WTC11 (cell line): ENCODE data around the gene HSPG2. TPM values are rescaled to one million over a fixed set of nuclear protein-coding genes. Genes with fewer than 3 reads are reported as not detected.

Experiments
- ATAC-seq: fragments of 200-7000 bp; cut with Tn5 transposase; 2 replicates; pipeline ENCODE4 v1.10.0; 2021; ENCODE audit warnings: mild to moderate bottlenecking, moderate library complexity
- CTCF ChIA-PET: fragments of 300-600 bp; sonication (Branson Sonifier 250); formaldehyde crosslinking; loops from one replicate; lab custom pipeline; 2021; ENCODE audit warnings: antibody characterized with exemption; lab: Charles Lee
- POLR2A ChIA-PET: fragments of 350-600 bp; sonication (Branson Sonifier 250); formaldehyde crosslinking; loops from one replicate; lab custom pipeline; 2021; ENCODE audit warnings: antibody characterized with exemption; lab: Charles Lee
- DNase-seq: peaks from one replicate; pipeline ENCODE4 v3.0.0; 2021; ENCODE audit warnings: low spot score
- H3K27ac Mint-ChIP-seq: 2 replicates; pipeline ENCODE4 v1.8.0; 2021; ENCODE audit warnings: mixed read lengths
- H3K27me3 Mint-ChIP-seq: 2 replicates; pipeline ENCODE4 v1.8.0; 2021; ENCODE audit warnings: low read depth, mild to moderate bottlenecking, moderate library complexity, mixed read lengths
- H3K36me3 Mint-ChIP-seq: 2 replicates; pipeline ENCODE4 v1.8.0; 2021; ENCODE audit warnings: mixed read lengths
- H3K4me1 Mint-ChIP-seq: 2 replicates; pipeline ENCODE4 v1.8.0; 2022; ENCODE audit warnings: mixed read lengths
- H3K4me3 Mint-ChIP-seq: 2 replicates; pipeline ENCODE4 v1.8.0; 2021; ENCODE audit warnings: mild to moderate bottlenecking, moderate library complexity, mixed read lengths
- H3K9me3 Mint-ChIP-seq: 2 replicates; pipeline ENCODE4 v1.8.0; 2021; ENCODE audit warnings: mixed read lengths
- ATF2 ChIP-seq: sonication (generic); formaldehyde crosslinking; IDR thresholded peaks from 2 replicates; pipeline ENCODE4 v1.8.1; 2022; ENCODE audit warnings: low read depth, missing genetic modification reagents, borderline replicate concordance
- ATF3 ChIP-seq: sonication (generic); formaldehyde crosslinking; conservative IDR thresholded peaks from 2 replicates; pipeline ENCODE4 v1.8.1; 2022; ENCODE audit warnings: mild to moderate bottlenecking, missing genetic modification reagents
- CDX4 ChIP-seq: fragments of 250-450 bp; sonication (Bioruptor Pico); IDR thresholded peaks from 2 replicates; pipeline ENCODE4 v1.9.0; 2021; ENCODE audit warnings: moderate library complexity, mild to moderate bottlenecking, inconsistent platforms, borderline replicate concordance
- CREB1 ChIP-seq: sonication (generic); formaldehyde crosslinking; IDR thresholded peaks from 2 replicates; pipeline ENCODE4 v1.8.0; 2023; ENCODE audit warnings: mild to moderate bottlenecking, missing genetic modification reagents
- EMX1 ChIP-seq: fragments of 250-450 bp; sonication (Bioruptor Pico); IDR thresholded peaks from 2 replicates; pipeline ENCODE4 v1.8.0; 2021; ENCODE audit warnings: mild to moderate bottlenecking
- ESRRA ChIP-seq: sonication (generic); formaldehyde crosslinking; IDR thresholded peaks from 2 replicates; pipeline ENCODE4 v1.8.1; 2022; ENCODE audit warnings: mild to moderate bottlenecking, missing genetic modification reagents, borderline replicate concordance
- FOXP1 ChIP-seq: sonication (generic); formaldehyde crosslinking; IDR thresholded peaks from 2 replicates; pipeline ENCODE4 v1.8.0; 2022; ENCODE audit warnings: missing genetic modification reagents, mild to moderate bottlenecking, moderate library complexity, borderline replicate concordance
- MAX ChIP-seq: sonication (generic); formaldehyde crosslinking; IDR thresholded peaks from 2 replicates; pipeline ENCODE4 v1.8.0; 2022; ENCODE audit warnings: mild to moderate bottlenecking, missing genetic modification reagents
- MXD4 ChIP-seq: fragments of 250-450 bp; sonication (Bioruptor Pico); IDR thresholded peaks from 2 replicates; pipeline ENCODE4 v1.8.0; 2021; ENCODE audit warnings: mild to moderate bottlenecking, moderate library complexity, borderline replicate concordance
- MYBL2 ChIP-seq: sonication (generic); formaldehyde crosslinking; IDR thresholded peaks from 2 replicates; pipeline ENCODE4 v1.8.1; 2023; ENCODE audit warnings: mild to moderate bottlenecking, moderate library complexity, missing genetic modification reagents
- NFE2L1 ChIP-seq: sonication (generic); formaldehyde crosslinking; IDR thresholded peaks from 2 replicates; pipeline ENCODE4 v1.8.1; 2023; ENCODE audit warnings: missing genetic modification reagents
- NR1H2 ChIP-seq: sonication (generic); formaldehyde crosslinking; IDR thresholded peaks from 2 replicates; pipeline ENCODE4 v1.9.0; 2021; ENCODE audit warnings: mild to moderate bottlenecking, moderate library complexity, missing genetic modification reagents
- RORB ChIP-seq: fragments of 250-450 bp; sonication (Bioruptor Pico); IDR thresholded peaks from 2 replicates; pipeline ENCODE4 v1.9.0; 2021; ENCODE audit warnings: mild to moderate bottlenecking
- STAT6 ChIP-seq: sonication (generic); formaldehyde crosslinking; conservative IDR thresholded peaks from 2 replicates; pipeline ENCODE4 v1.8.1; 2023; ENCODE audit warnings: mild to moderate bottlenecking, low read depth, missing genetic modification reagents, moderate library complexity
- TEAD1 ChIP-seq: sonication (generic); formaldehyde crosslinking; IDR thresholded peaks from 2 replicates; pipeline ENCODE4 v1.8.0; 2022; ENCODE audit warnings: mild to moderate bottlenecking, missing genetic modification reagents
- USF2 ChIP-seq: sonication (generic); formaldehyde crosslinking; IDR thresholded peaks from 2 replicates; pipeline ENCODE4 v1.8.1; 2023; ENCODE audit warnings: mild to moderate bottlenecking, missing genetic modification reagents, moderate library complexity
- ZNF121 ChIP-seq: sonication (generic); formaldehyde crosslinking; IDR thresholded peaks from 2 replicates; pipeline ENCODE4 v1.8.0; 2023; ENCODE audit warnings: missing genetic modification reagents
- ZNF317 ChIP-seq: sonication (generic); formaldehyde crosslinking; IDR thresholded peaks from 2 replicates; pipeline ENCODE4 v1.8.1; 2023; ENCODE audit warnings: low read depth, mild to moderate bottlenecking, moderate library complexity, missing genetic modification reagents, borderline replicate concordance
- ZNF671 ChIP-seq: fragments of 250-450 bp; sonication (Bioruptor Pico); IDR thresholded peaks from 2 replicates; pipeline ENCODE4 v1.8.0; 2021; ENCODE audit warnings: mild to moderate bottlenecking
- total RNA-seq: library from RNA; stranded (reverse); gene quantifications from 3 replicates; pipeline ENCODE4 v1.2.3, GENCODE V29; 2021
- TF ChIP-seq, protein P1 (sequence below): sonication (generic); formaldehyde crosslinking; IDR thresholded peaks from 2 replicates; pipeline ENCODE4 v1.8.0; 2022; ENCODE audit warnings: mild to moderate bottlenecking, missing genetic modification reagents
- TF ChIP-seq, protein P2 (sequence below): sonication (generic); formaldehyde crosslinking; IDR thresholded peaks from 2 replicates; pipeline ENCODE4 v1.8.0; 2023; ENCODE audit warnings: missing genetic modification reagents, mild to moderate bottlenecking, borderline replicate concordance

The HSPG2 gene
- total RNA-seq, 1 experiment from 2014 or later, result 120 TPM

DNA sequence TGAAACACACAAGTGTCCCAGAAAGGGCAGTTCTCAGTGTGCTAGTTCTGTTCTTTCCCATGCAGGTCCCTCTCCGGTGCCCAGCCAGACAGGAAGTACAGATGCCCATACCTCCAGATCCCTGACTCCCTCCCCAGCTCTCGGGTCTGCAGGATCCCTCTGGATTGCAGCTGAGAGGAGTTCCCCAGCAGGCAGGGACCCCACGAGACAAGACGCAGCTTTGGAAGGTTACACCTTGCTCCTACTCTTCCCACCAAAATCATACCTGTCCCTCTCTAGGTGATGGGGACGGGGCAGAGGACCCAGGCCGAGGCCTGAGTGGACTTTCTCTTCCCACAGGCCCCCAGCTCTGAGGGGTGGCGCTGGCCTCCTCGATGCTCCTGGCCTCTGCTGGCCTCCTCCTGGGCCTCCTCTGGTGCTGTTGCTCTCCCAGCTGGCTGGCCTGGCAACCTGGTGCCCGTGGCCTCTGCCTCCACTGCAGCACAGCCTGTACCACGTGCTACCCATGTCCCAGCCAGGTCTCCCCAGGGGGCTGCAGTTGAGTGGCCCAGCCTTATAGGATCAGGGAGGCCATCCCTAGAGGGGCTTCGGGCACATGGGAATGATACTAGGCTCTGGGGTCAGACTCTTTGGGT lies 115.6 kb downstream of the HSPG2 start:
- peaks cover 9% of the 10 kb centered on the region; the same call in 1 of the 2 replicates for H3K36me3 Mint-ChIP-seq
- H3K27ac Mint-ChIP-seq, result no peak overlapping the region; the same call in 1 of the 2 replicates
- H3K27me3 Mint-ChIP-seq, result no peaks in the 10 kb centered on the region
- ATAC-seq (no peak), DNase-seq (no peak)
- ChIA-PET CTCF (interaction anchor here (0.6 to 1.6 kb wide), 5 partner anchors 143 to 251 kb away, joined by 4 to 8 read pairs (median 5); no protein-coding TSS in a partner anchor), POLR2A (no interaction called here)
- no peak overlapping the region for H3K4me3 Mint-ChIP-seq
- H3K4me1 Mint-ChIP-seq, result peaks cover 4% of the 10 kb centered on the region
- TF ChIP-seq ZNF317 (no peak), CDX4 (CRISPR knock-in tag) (no peak), TEAD1 (no peak), ATF2 (CRISPR knock-in tag) (no peak), FOXP1 (CRISPR knock-in tag) (no peak), NFE2L1 (CRISPR knock-in tag) (no peak), EMX1 (CRISPR knock-in tag) (no peak), ZNF671 (no peak), ESRRA (CRISPR knock-in tag) (no peak), ZNF121 (no peak), RORB (CRISPR knock-in tag) (no peak), USF2 (no peak)
- TF ChIP-seq, protein P1, sequence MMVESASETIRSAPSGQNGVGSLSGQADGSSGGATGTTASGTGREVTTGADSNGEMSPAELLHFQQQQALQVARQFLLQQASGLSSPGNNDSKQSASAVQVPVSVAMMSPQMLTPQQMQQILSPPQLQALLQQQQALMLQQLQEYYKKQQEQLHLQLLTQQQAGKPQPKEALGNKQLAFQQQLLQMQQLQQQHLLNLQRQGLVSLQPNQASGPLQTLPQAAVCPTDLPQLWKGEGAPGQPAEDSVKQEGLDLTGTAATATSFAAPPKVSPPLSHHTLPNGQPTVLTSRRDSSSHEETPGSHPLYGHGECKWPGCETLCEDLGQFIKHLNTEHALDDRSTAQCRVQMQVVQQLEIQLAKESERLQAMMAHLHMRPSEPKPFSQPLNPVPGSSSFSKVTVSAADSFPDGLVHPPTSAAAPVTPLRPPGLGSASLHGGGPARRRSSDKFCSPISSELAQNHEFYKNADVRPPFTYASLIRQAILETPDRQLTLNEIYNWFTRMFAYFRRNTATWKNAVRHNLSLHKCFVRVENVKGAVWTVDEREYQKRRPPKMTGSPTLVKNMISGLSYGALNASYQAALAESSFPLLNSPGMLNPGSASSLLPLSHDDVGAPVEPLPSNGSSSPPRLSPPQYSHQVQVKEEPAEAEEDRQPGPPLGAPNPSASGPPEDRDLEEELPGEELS (CRISPR knock-in tag), result no peak
- no peaks in the 10 kb centered on the region for H3K9me3 Mint-ChIP-seq

GRCh38 chr1:21820597-21821232 lies 116.4 kb downstream of the HSPG2 start:
- Mint-ChIP-seq H3K4me1 (peaks cover 4% of the 10 kb centered on the region), H3K27ac (no peak overlapping the region), H3K9me3 (no peaks in the 10 kb centered on the region)
- TF ChIP-seq CREB1 (CRISPR knock-in tag) (no peak), ATF3 (CRISPR knock-in tag) (no peak), MYBL2 (no peak), MXD4 (CRISPR knock-in tag) (no peak), ZNF671 (no peak), STAT6 (CRISPR knock-in tag) (no peak), TEAD1 (no peak), NR1H2 (CRISPR knock-in tag) (no peak), MAX (no peak)
- TF ChIP-seq, protein P2, sequence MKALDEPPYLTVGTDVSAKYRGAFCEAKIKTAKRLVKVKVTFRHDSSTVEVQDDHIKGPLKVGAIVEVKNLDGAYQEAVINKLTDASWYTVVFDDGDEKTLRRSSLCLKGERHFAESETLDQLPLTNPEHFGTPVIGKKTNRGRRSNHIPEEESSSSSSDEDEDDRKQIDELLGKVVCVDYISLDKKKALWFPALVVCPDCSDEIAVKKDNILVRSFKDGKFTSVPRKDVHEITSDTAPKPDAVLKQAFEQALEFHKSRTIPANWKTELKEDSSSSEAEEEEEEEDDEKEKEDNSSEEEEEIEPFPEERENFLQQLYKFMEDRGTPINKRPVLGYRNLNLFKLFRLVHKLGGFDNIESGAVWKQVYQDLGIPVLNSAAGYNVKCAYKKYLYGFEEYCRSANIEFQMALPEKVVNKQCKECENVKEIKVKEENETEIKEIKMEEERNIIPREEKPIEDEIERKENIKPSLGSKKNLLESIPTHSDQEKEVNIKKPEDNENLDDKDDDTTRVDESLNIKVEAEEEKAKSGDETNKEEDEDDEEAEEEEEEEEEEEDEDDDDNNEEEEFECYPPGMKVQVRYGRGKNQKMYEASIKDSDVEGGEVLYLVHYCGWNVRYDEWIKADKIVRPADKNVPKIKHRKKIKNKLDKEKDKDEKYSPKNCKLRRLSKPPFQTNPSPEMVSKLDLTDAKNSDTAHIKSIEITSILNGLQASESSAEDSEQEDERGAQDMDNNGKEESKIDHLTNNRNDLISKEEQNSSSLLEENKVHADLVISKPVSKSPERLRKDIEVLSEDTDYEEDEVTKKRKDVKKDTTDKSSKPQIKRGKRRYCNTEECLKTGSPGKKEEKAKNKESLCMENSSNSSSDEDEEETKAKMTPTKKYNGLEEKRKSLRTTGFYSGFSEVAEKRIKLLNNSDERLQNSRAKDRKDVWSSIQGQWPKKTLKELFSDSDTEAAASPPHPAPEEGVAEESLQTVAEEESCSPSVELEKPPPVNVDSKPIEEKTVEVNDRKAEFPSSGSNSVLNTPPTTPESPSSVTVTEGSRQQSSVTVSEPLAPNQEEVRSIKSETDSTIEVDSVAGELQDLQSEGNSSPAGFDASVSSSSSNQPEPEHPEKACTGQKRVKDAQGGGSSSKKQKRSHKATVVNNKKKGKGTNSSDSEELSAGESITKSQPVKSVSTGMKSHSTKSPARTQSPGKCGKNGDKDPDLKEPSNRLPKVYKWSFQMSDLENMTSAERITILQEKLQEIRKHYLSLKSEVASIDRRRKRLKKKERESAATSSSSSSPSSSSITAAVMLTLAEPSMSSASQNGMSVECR (CRISPR knock-in tag), result no peak
- TF ChIP-seq, all 79 proteins: peak for 0
- no peak for ATAC-seq
- POLR2A ChIA-PET, result no interaction called here
- no peak for DNase-seq
- CTCF ChIA-PET, result interaction anchor here (0.7 to 1.0 kb wide), 2 partner anchors 203 to 1211 kb away, joined by 4 to 5 read pairs; no protein-coding TSS in a partner anchor
- no peak overlapping the region for H3K4me3 Mint-ChIP-seq
- H3K27me3 Mint-ChIP-seq, result no peaks in the 10 kb centered on the region
- H3K36me3 Mint-ChIP-seq, result peaks cover 3% of the 10 kb centered on the region; the same call in 1 of the 2 replicates
